PC-9 (cell line): ENCODE measurements around the gene MARCHF11. TPM values are rescaled to one million over a fixed set of nuclear protein-coding genes. Genes with fewer than 3 reads are reported as not detected.

Source experiments
- BruUV-seq: library from RNA; stranded (reverse); fragments of 400-500 nt; replicated peaks from 2 replicates; lab custom pipeline; 2021; lab: Mats Ljungman, UMichigan
- CTCF ChIA-PET: fragments of 300-600 bp; sonication (Branson Sonifier 250); formaldehyde crosslinking; loops from one replicate; lab custom pipeline; 2022; ENCODE audit warnings: antibody characterized with exemption; lab: Charles Lee
- POLR2A ChIA-PET: fragments of 300-600 bp; sonication (Branson Sonifier 250); formaldehyde crosslinking; loops from one replicate; lab custom pipeline; 2022; ENCODE audit warnings: antibody characterized with exemption; ENCODE audit not compliant: unreplicated experiment; lab: Charles Lee
- DNase-seq, 2 experiments: peaks; one replicate each; pipeline versions ENCODE4 v3.0.0 to v3.0.0-alpha.2; 2015 to 2022; ENCODE audit warnings: mixed read lengths in 1 of 2
- H2AFZ ChIP-seq: fragments of 200-600 bp; sonication (generic); 2 replicates; pipeline ENCODE4 v1.8.1; 2017; ENCODE audit warnings: antibody characterized with exemption
- H3F3A ChIP-seq: fragments of 200-600 bp; sonication (generic); 2 replicates; pipeline ENCODE4 v1.8.1; 2017; ENCODE audit warnings: antibody characterized with exemption, mild to moderate bottlenecking, low read depth; ENCODE audit not compliant: insufficient read depth
- H3K27ac ChIP-seq: fragments of 200-600 bp; sonication (generic); 2 replicates; pipeline ENCODE4 v1.6.1; 2016; ENCODE audit warnings: mixed run types
- H3K27me3 ChIP-seq: fragments of 200-600 bp; sonication (generic); 2 replicates; pipeline ENCODE4 v1.6.1; 2016; ENCODE audit warnings: low read depth, mixed run types; ENCODE audit not compliant: insufficient read depth
- H3K36me3 ChIP-seq: fragments of 200-600 bp; sonication (generic); 2 replicates; pipeline ENCODE4 v1.6.1; 2016; ENCODE audit warnings: low read depth, mixed run types
- H3K4me1 ChIP-seq: fragments of 200-600 bp; sonication (generic); replicated peaks from 2 replicates; pipeline ENCODE4 v1.6.1; 2016; ENCODE audit warnings: mixed run types; ENCODE audit not compliant: insufficient read depth
- H3K4me2 ChIP-seq: fragments of 200-600 bp; sonication (generic); 2 replicates; pipeline ENCODE4 v1.6.1; 2017; ENCODE audit warnings: mixed run types
- H3K4me3 ChIP-seq: fragments of 200-600 bp; sonication (generic); 2 replicates; pipeline ENCODE4 v1.6.1; 2016; ENCODE audit warnings: mixed run types
- H3K79me2 ChIP-seq: fragments of 200-600 bp; sonication (generic); 2 replicates; pipeline ENCODE4 v1.6.1; 2017; ENCODE audit warnings: low read depth, mixed run types
- H3K9me2 ChIP-seq: fragments of 200-600 bp; sonication (generic); 2 replicates; pipeline ENCODE4 v1.8.1; 2017; ENCODE audit warnings: mild to moderate bottlenecking; ENCODE audit not compliant: insufficient read depth
- H3K9me3 ChIP-seq: fragments of 200-600 bp; sonication (generic); 2 replicates; pipeline ENCODE4 v1.8.1; 2016; ENCODE audit warnings: low read depth; ENCODE audit not compliant: insufficient read depth
- H4K20me1 ChIP-seq: fragments of 200-600 bp; sonication (generic); 2 replicates; pipeline ENCODE4 v1.8.1; 2017; ENCODE audit not compliant: insufficient read depth
- CTCF ChIP-seq: fragments of 200-600 bp; sonication (generic); conservative IDR thresholded peaks from 2 replicates; pipeline ENCODE4 v1.6.1; 2017; ENCODE audit warnings: mixed run types, antibody characterized with exemption, mild to moderate bottlenecking, moderate library complexity
- EZH2 ChIP-seq: fragments of 200-600 bp; sonication (generic); IDR thresholded peaks from 2 replicates; pipeline ENCODE4 v1.8.0; 2017; ENCODE audit warnings: antibody characterized with exemption, low read depth
- intact Hi-C: fragments of 100-400 bp; cut with micrococcal nuclease; formaldehyde crosslinking; loops from one replicate; pipeline ENCODE4 v1.10.0; 2022; ENCODE audit not compliant: unreplicated experiment
- total RNA-seq: library from RNA; stranded (reverse); gene quantifications from 2 replicates; pipeline ENCODE4 v1.2.3, GENCODE V29; 2021

The MARCHF11 gene
- total RNA-seq, 1 experiment from 2014 or later = not detected

GRCh38 chr5:16043349-16043965 is 136.1 kb downstream of the MARCHF11 start:
- H3K4me2 ChIP-seq = no peak overlapping the region

GRCh38 chr5:16037121-16037845 is 142.3 kb downstream of the MARCHF11 start:
- intact Hi-C loops = no loop called here
- Histone ChIP-seq H3K27ac (no peak overlapping the region), H3F3A (no peaks in the 10 kb centered on the region), H3K4me1 (no peaks in the 10 kb centered on the region), H3K4me2 (no peak overlapping the region), H3K36me3 (no peaks in the 10 kb centered on the region), H4K20me1 (no peaks in the 10 kb centered on the region), H3K4me3 (no peak overlapping the region), H3K27me3 (peaks cover 26% of the 10 kb centered on the region), H3K9me2 (no peaks in the 10 kb centered on the region), H3K79me2 (no peaks in the 10 kb centered on the region), H2AFZ (no peak overlapping the region), H3K9me3 (no peaks in the 10 kb centered on the region)
- no TSS peak for BruUV-seq
- POLR2A ChIA-PET = no interaction called here
- DNase-seq = no peak
- CTCF ChIA-PET = no interaction called here
- TF ChIP-seq CTCF = no peak
- no peak for TF ChIP-seq EZH2

More at GRCh38 chr5:16043349-16043965, 136.1 kb downstream of the MARCHF11 start:
- TF ChIP-seq CTCF = no peak
- no peak for TF ChIP-seq EZH2
- no peaks in the 10 kb centered on the region for H3K27me3 ChIP-seq
- ChIA-PET CTCF (no interaction called here), POLR2A (no interaction called here)
- BruUV-seq = no TSS peak
- H3K79me2 ChIP-seq = no peaks in the 10 kb centered on the region
- H2AFZ ChIP-seq = no peak overlapping the region
- no peaks in the 10 kb centered on the region for H3K9me3 ChIP-seq
- H3F3A ChIP-seq = no peaks in the 10 kb centered on the region
- no peaks in the 10 kb centered on the region for H3K4me1 ChIP-seq
- no peak overlapping the region for H3K27ac ChIP-seq
- intact Hi-C loops = no loop called here
- no peaks in the 10 kb centered on the region for H3K9me2 ChIP-seq
- H4K20me1 ChIP-seq = no peaks in the 10 kb centered on the region
- H3K4me3 ChIP-seq = no peak overlapping the region
- H3K36me3 ChIP-seq = no peaks in the 10 kb centered on the region
- no peak for DNase-seq

DNA sequence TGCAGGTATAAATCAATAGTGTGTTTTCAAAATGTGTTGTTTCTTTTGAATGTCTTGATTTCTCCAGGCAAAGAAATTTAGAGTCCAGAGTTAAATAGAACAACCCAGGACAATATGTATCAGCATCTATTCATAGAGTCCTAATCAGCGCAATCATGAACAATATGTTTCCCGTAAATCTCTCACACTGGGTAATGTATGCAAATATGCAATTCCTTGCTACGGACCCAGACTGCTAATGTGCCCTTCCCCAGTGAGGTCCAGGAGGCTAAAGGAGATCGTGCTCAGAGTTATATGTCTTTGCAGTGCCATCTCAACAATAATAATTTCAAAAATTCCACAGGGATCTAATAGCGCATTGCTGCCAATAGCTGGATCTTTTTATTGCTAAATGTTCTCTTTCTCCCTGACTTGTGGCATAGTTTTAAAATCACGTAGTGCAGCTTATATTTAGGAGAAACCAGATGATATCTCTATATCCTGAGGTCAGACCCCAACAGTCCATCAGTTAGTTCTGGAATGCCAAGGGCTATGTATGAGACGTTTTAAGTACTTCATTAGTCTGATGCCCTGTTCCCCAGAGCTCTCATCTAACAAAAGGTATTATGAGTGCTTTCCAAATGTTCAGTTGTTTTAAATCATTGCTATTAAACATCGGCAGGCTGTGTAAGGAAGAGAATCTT is 145.1 kb downstream of the MARCHF11 start:
- POLR2A ChIA-PET = no interaction called here
- no peak overlapping the region for H3K4me3 ChIP-seq
- H3K79me2 ChIP-seq = no peaks in the 10 kb centered on the region

More for the DNA sequence above, 145.1 kb downstream of the MARCHF11 start:
- Histone ChIP-seq H3F3A (no peaks in the 10 kb centered on the region), H3K4me1 (no peaks in the 10 kb centered on the region), H3K27ac (no peak overlapping the region), H2AFZ (no peak overlapping the region), H4K20me1 (no peaks in the 10 kb centered on the region), H3K4me2 (no peak overlapping the region), H3K9me2 (no peaks in the 10 kb centered on the region), H3K36me3 (no peaks in the 10 kb centered on the region), H3K27me3 (peaks cover 30% of the 10 kb centered on the region), H3K9me3 (no peaks in the 10 kb centered on the region)
- no peak for DNase-seq
- BruUV-seq = no TSS peak
- intact Hi-C loops = no loop called here
- TF ChIP-seq CTCF (no peak), EZH2 (no peak)
- CTCF ChIA-PET = no interaction called here
